Measurements from ENCODE around the gene CMIP. TPM values are rescaled to one million over a fixed set of nuclear protein-coding genes. Genes with fewer than 3 reads are reported as not detected.
A peak's percentile ranks its signal among the peaks of the same experiment; 100 is the strongest.

Gene CMIP
- total RNA-seq, 1 donor from 2014 or later: 6.6 TPM

- no peak overlapping the region for H3K4me3 Mint-ChIP-seq
- peak; percentile 27 for DNase-seq (ENCODE audit: low spot score)
- Histone ChIP-seq H3K79me2 (ENCODE audit: low read depth) (no peaks in the 10 kb centered on the region), H3K27ac (no peak overlapping the region), H4K20me1 (ENCODE audit: low read depth) (no peaks in the 10 kb centered on the region), H2AFZ (replicated peaks) (no peak overlapping the region), H3K27me3 (no peaks in the 10 kb centered on the region), H3K9me3 (ENCODE audit: low read depth) (no peaks in the 10 kb centered on the region), H3K9ac (no peak overlapping the region), H3K36me3 (no peaks in the 10 kb centered on the region), H3F3A (ENCODE audit: low read depth) (peaks cover 27% of the 10 kb centered on the region), H3K4me1 (peaks cover 16% of the 10 kb centered on the region), H3K4me3 (no peak overlapping the region), H3K4me2 (peak overlapping the region; percentile 75)
- no peak for TF ChIP-seq EZH2 (IDR thresholded peaks at IDR 0.05)
- TF ChIP-seq, protein P1, sequence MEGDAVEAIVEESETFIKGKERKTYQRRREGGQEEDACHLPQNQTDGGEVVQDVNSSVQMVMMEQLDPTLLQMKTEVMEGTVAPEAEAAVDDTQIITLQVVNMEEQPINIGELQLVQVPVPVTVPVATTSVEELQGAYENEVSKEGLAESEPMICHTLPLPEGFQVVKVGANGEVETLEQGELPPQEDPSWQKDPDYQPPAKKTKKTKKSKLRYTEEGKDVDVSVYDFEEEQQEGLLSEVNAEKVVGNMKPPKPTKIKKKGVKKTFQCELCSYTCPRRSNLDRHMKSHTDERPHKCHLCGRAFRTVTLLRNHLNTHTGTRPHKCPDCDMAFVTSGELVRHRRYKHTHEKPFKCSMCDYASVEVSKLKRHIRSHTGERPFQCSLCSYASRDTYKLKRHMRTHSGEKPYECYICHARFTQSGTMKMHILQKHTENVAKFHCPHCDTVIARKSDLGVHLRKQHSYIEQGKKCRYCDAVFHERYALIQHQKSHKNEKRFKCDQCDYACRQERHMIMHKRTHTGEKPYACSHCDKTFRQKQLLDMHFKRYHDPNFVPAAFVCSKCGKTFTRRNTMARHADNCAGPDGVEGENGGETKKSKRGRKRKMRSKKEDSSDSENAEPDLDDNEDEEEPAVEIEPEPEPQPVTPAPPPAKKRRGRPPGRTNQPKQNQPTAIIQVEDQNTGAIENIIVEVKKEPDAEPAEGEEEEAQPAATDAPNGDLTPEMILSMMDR (IDR thresholded peaks at IDR 0.05): no peak
- TF ChIP-seq EZH2phosphoT487 (IDR thresholded peaks at IDR 0.05): no peak
- peak overlapping the region; percentile 92 for H3K27ac Mint-ChIP-seq
- H3K4me1 Mint-ChIP-seq: peaks cover 28% of the 10 kb centered on the region
- peaks cover 7% of the 10 kb centered on the region for H3K27me3 Mint-ChIP-seq (ENCODE audit: insufficient read depth, low read depth)
- H3K36me3 Mint-ChIP-seq: no peaks in the 10 kb centered on the region
- H3K9me3 Mint-ChIP-seq: no peaks in the 10 kb centered on the region
Observed at GRCh38 chr16:81731649-81732048, 287.0 kb downstream of the CMIP start.

DNA sequence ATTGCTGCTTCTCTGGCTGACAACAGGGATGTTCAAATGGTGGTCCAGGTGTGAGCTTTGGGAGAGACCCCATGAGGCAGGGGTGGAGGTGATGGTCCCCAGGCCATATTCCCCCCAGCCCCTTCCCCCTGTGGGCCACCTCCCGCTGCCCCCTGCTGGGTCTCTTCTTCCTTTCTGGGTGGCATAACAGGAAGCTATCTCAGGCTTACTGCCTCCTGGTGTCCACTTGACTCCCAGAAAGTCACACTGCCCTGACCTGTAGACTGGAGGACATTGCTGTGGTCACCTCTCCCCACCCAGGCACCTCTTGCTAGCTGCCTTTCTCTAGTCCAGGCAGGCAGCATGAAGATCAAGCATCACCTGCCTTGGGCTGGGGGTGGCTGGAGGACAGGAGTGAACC lies 288.1 kb downstream of the CMIP start:
- TF ChIP-seq, protein P1 (IDR thresholded peaks at IDR 0.05): no peak
- TF ChIP-seq EZH2phosphoT487 (IDR thresholded peaks at IDR 0.05): no peak
- no peak for TF ChIP-seq EZH2 (IDR thresholded peaks at IDR 0.05)
- H3K4me1 ChIP-seq: peaks cover 18% of the 10 kb centered on the region
- H3K9ac ChIP-seq: no peak overlapping the region
- no peak overlapping the region for H3K4me3 ChIP-seq
- Mint-ChIP-seq H3K4me1 (peaks cover 31% of the 10 kb centered on the region), H3K4me3 (no peak overlapping the region), H3K36me3 (no peaks in the 10 kb centered on the region), H3K27ac (no peak overlapping the region), H3K27me3 (ENCODE audit: insufficient read depth, low read depth) (peaks cover 7% of the 10 kb centered on the region), H3K9me3 (no peaks in the 10 kb centered on the region)
- H3K27me3 ChIP-seq: no peaks in the 10 kb centered on the region
- no peak for DNase-seq (ENCODE audit: low spot score)
- no peak overlapping the region for H3K4me2 ChIP-seq
- H3F3A ChIP-seq (ENCODE audit: low read depth): peaks cover 27% of the 10 kb centered on the region
- no peak overlapping the region for H2AFZ ChIP-seq (replicated peaks)
- no peaks in the 10 kb centered on the region for H3K9me3 ChIP-seq (ENCODE audit: low read depth)
- H3K79me2 ChIP-seq (ENCODE audit: low read depth): no peaks in the 10 kb centered on the region
- H3K27ac ChIP-seq: no peak overlapping the region
- H4K20me1 ChIP-seq (ENCODE audit: low read depth): no peaks in the 10 kb centered on the region
- H3K36me3 ChIP-seq: no peaks in the 10 kb centered on the region

- Histone ChIP-seq H3K36me3 (no peaks in the 10 kb centered on the region), H3K4me3 (no peak overlapping the region), H3K9ac (no peak overlapping the region), H3K4me2 (no peak overlapping the region), H2AFZ (replicated peaks) (no peak overlapping the region), H3K79me2 (ENCODE audit: low read depth) (no peaks in the 10 kb centered on the region), H3K27ac (no peak overlapping the region), H3K27me3 (no peaks in the 10 kb centered on the region), H3K4me1 (peaks cover 20% of the 10 kb centered on the region), H3K9me3 (ENCODE audit: low read depth) (no peaks in the 10 kb centered on the region), H3F3A (ENCODE audit: low read depth) (peaks cover 27% of the 10 kb centered on the region), H4K20me1 (ENCODE audit: low read depth) (no peaks in the 10 kb centered on the region)
- no peak overlapping the region for H3K4me3 Mint-ChIP-seq
- no peak for TF ChIP-seq EZH2phosphoT487 (IDR thresholded peaks at IDR 0.05)
- no peak for DNase-seq (ENCODE audit: low spot score)
- H3K27me3 Mint-ChIP-seq (ENCODE audit: insufficient read depth, low read depth): peaks cover 7% of the 10 kb centered on the region
- H3K36me3 Mint-ChIP-seq: no peaks in the 10 kb centered on the region
- H3K27ac Mint-ChIP-seq: peak overlapping the region; percentile 2
- no peaks in the 10 kb centered on the region for H3K9me3 Mint-ChIP-seq
- H3K4me1 Mint-ChIP-seq: peaks cover 36% of the 10 kb centered on the region
Observed at GRCh38 chr16:81733295-81733694, 288.7 kb downstream of the CMIP start.

DNA sequence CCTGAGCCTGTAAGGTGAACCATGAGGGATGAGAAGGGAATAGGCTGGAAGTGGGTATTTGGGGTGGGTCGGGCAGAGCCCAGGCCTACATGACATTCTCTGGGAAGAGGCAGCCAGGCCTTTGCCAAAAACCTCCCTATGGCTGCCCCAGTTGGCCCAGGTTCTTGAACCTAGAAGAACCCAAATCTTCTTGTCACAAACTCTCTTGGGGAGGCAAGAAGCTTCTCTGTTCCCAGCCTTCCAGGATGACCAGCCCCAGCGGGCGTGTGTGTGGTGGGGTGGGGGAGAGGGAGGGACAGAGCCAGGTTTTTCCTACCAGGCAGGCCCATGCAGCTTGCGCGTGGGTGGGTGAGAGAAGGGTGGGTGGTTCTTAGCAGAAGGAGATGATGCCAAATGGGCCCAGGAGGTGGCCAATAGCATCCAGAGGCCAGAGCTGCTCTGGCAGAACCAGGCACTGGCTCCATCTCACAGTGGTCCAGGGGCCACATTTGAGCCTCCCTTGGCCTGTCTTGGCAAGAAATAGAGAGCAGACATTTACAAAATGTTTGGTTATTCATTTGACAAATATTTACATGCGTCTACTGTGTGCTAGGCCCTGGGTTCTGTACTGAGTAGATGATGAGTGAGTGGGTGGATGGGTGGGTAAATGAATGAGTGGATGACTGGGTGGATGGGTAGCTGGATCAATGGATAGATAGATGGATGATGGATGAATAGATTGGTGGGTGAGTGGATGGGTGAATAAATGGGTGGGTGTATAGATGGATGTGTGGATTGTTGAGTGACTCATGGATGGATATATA lies 290.2 kb downstream of the CMIP start:
- H4K20me1 ChIP-seq (ENCODE audit: low read depth): no peaks in the 10 kb centered on the region
- no peak overlapping the region for H3K27ac Mint-ChIP-seq
- H3K4me1 Mint-ChIP-seq: peaks cover 30% of the 10 kb centered on the region
- no peaks in the 10 kb centered on the region for H3K9me3 ChIP-seq (ENCODE audit: low read depth)
- H3K4me3 ChIP-seq: no peak overlapping the region
- H2AFZ ChIP-seq (replicated peaks): no peak overlapping the region
- H3K27me3 Mint-ChIP-seq (ENCODE audit: insufficient read depth, low read depth): peaks cover 5% of the 10 kb centered on the region
- H3K36me3 ChIP-seq: no peaks in the 10 kb centered on the region
- TF ChIP-seq, protein P1 (IDR thresholded peaks at IDR 0.05): no peak
- TF ChIP-seq EZH2 (IDR thresholded peaks at IDR 0.05) (no peak), EZH2phosphoT487 (IDR thresholded peaks at IDR 0.05) (no peak)
- no peak overlapping the region for H3K9ac ChIP-seq
- no peaks in the 10 kb centered on the region for H3K36me3 Mint-ChIP-seq
- no peak overlapping the region for H3K27ac ChIP-seq
- peaks cover 20% of the 10 kb centered on the region for H3K4me1 ChIP-seq
- no peaks in the 10 kb centered on the region for H3K79me2 ChIP-seq (ENCODE audit: low read depth)
- DNase-seq (ENCODE audit: low spot score): no peak
- H3F3A ChIP-seq (ENCODE audit: low read depth): peaks cover 15% of the 10 kb centered on the region
- no peaks in the 10 kb centered on the region for H3K9me3 Mint-ChIP-seq
- no peaks in the 10 kb centered on the region for H3K27me3 ChIP-seq
- no peak overlapping the region for H3K4me3 Mint-ChIP-seq
- H3K4me2 ChIP-seq: no peak overlapping the region

Data from neural progenitor cell (in vitro differentiated cells).